Esophagus mucosa (tissue), 1 donor: ENCODE data around the gene LARGE1. TPM values are rescaled to one million over a fixed set of nuclear protein-coding genes. Genes with fewer than 3 reads are reported as not detected.
"Not testable (repeated sequence)": the region's sequence is repeated elsewhere in the genome, so short reads cannot be mapped to it uniquely, and the experiment has no call there.

Experiments
- ATAC-seq: fragments of 200-7000 bp; cut with Tn5 transposase; one replicate; pipeline ENCODE4 v1.9.1; 2020
- total RNA-seq: library from RNA; stranded (reverse); gene quantifications from one replicate; pipeline ENCODE4 v1.2.4, GENCODE V29; 2023
- donor health status: DM: yes; HTN: yes; CAD: no.

Gene LARGE1
- total RNA-seq, 1 donor from 2014 or later = 6.2 TPM

DNA sequence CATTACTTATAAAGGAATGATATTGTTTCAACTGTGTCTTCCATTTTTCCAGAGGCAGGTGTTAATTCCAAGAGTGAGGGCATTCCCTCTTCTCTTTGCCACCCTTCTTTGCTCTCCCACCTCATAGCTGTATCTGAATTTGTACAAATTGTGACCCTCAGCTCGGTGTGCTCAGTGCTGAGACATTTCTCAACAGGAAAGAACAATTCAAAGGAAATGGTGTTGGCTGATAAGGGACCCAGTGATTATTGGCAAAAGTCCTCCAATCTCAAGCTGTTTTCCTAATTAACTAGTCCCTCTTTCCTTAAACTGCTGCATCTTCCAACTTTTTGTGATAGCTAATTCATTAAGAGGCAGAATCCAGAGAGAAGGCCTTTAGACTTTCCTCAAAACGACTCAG, 453.2 kb downstream of the LARGE1 start:
- no peak for ATAC-seq

DNA sequence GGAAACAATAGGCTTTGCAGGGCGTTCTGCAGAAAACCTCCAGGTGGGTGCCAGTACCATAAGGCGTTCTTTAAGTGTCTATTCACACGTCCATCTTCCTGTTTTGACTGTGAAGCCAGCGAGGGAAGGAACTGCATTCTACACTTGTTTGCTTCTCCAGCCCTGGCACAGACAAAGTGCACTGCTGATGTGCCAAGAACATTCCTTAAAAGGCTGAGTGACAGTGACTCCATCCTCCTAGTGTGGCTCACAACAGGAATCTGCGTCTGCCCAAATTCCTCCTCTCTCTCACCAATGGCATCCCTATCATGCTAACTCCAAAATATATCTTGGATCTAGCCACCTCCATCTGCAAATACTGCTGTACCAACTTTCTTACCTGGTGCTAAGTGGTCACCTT, 454.7 kb downstream of the LARGE1 start:
- ATAC-seq = no peak

DNA sequence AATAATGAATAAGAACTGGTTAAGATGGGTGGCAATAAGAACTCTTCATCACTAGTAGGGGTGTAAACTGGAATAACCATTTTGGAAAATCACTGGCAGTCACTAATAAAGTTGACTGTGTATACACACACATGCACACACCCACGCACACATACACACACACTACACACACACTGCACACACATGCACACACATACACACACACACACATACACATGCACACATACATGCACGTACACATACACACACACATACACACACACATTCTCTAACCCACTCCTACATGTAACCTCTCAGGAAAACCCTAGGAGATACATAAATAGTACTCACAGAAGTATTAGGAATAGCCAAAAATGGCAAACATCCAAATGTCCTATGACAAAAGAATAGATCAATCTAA, 455.6 kb downstream of the LARGE1 start:
- ATAC-seq = no peak

GRCh38 chr22:33461698-33462434, 458.4 kb downstream of the LARGE1 start:
- ATAC-seq = no peak

DNA sequence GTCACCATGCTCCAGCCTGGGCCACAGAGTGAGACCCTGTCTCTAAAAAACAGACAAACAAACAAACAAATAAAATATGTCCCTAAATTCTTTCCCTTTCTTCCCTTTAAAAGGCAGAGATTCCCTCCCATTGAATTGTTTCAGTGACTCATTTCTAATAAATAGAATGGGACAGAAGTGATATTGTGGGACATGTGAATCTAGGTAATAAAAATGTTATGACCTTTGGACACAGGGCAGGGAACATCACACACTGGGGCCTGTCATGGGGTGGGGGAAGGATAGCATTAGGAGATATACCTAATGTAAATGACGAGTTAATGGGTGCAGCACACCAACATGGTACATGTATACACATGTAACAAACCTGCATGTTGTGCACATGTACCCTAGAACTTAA, 459.0 kb downstream of the LARGE1 start:
- not testable (repeated sequence) for ATAC-seq

- no peak for ATAC-seq
Observed at GRCh38 chr22:33459137-33459536, 461.1 kb downstream of the LARGE1 start.

DNA sequence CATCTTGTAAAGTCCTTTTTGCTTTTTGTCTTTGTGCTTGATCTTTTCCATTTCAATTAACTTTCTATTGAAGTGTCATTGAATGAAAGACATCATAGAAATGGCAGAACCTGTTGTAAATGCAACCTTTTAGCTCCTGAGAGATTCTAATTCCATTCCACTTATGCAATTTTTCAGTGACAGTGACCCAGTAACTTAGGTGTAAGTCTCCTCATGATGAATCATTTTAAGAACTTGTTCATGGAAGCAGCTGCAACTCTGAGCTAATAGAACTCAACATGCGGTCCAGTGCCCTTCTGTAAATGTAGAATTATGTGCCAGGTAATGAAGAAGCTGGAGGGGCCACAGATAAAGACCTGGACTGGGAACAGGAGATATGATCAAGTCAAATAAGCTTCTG, 463.8 kb downstream of the LARGE1 start:
- ATAC-seq = no peak

GRCh38 chr22:33455036-33455435, 465.2 kb downstream of the LARGE1 start:
- ATAC-seq = no peak

- no peak for ATAC-seq
Observed at GRCh38 chr22:33451866-33452469, 468.3 kb downstream of the LARGE1 start.

GRCh38 chr22:33450756-33451155, 469.5 kb downstream of the LARGE1 start:
- ATAC-seq = no peak

DNA sequence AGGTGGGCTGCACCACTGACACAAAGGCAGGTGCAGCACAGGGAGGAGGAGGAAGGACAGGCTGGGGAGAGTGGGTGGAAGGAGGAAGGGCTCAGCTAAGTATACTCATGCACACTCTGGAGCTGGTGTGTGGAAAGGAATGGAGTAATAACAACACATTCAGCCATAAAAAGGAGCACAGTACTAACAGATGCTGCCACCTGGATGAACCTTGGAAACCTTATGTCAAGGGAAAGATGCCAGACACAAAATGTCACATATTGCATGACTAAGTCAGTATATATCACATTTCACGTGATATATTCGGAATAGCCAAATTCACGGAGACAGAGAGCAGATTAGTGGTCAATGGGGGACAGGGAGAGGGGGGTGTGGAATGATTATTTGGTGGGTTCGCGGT, 472.5 kb downstream of the LARGE1 start:
- ATAC-seq = no peak

DNA sequence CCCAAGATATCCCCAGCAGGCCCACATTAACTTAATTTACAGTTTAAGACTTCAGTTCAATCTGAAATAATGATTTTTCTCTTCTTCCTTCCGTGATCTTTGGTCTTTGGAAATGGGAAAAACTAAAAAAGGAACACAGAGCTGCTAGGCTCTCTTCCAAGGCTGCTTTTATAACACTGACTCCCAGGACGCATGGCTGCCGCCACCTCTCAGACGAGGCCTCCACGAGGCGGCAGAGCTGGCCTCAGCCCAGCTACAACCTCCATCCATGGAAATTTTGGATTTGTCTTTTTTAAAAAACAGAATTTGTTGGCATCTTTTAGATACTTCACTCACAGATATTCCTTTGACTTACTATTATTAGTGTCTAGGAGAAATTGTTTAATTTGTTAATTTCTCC, 476.6 kb downstream of the LARGE1 start:
- no peak for ATAC-seq

DNA sequence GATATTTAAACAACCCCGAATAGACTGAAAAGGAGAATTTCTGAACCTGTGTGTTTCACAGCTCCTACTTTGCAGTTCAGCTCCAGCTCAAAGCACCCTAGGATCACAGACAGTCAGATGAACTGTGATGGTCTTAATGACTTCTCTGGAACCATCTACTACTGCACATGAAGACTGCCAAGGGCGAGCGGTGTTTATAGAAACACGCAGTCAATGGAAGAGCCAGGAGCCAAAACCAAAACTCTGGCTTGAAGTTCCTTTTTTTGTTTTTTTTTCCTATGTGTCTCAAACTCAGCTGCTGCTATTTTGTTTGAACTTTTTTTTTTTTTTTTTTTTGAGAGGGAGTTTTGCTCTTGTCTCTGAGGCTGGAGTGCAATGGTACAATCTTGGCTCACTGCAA, 479.5 kb downstream of the LARGE1 start:
- ATAC-seq = no peak

- ATAC-seq = peak; percentile 96
Observed at GRCh38 chr22:33438273-33438672, 482.0 kb downstream of the LARGE1 start.

GRCh38 chr22:33431300-33431699, 489.0 kb downstream of the LARGE1 start:
- ATAC-seq = no peak

GRCh38 chr22:33429281-33429680, 491.0 kb downstream of the LARGE1 start:
- ATAC-seq = no peak

GRCh38 chr22:33427461-33427860, 492.8 kb downstream of the LARGE1 start:
- ATAC-seq = no peak

- no peak for ATAC-seq
Observed at GRCh38 chr22:33426451-33426850, 493.8 kb downstream of the LARGE1 start.

- ATAC-seq = no peak
Observed at GRCh38 chr22:33421859-33422258, 498.4 kb downstream of the LARGE1 start.

DNA sequence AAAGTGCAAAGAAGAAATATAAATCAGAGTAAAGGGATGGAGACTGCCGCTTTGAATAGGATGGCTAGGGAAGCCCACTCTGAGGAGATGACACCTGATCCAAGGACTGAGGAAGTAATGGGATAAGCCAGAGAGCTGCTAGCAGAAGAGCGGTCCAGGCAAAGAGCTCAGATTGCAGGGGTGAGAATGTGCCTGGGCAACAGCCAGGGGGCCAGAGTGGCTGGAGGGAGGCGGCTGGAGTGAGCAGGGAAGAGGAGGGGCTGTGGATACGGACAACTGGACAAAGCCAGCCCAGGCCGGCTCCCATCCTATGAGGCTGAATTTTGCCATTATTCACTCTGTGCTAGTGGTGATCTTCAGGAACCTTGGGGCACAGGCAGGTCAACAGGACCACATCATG, 501.8 kb downstream of the LARGE1 start:
- no peak for ATAC-seq

GRCh38 chr22:33415401-33415800, 504.9 kb downstream of the LARGE1 start:
- no peak for ATAC-seq

DNA sequence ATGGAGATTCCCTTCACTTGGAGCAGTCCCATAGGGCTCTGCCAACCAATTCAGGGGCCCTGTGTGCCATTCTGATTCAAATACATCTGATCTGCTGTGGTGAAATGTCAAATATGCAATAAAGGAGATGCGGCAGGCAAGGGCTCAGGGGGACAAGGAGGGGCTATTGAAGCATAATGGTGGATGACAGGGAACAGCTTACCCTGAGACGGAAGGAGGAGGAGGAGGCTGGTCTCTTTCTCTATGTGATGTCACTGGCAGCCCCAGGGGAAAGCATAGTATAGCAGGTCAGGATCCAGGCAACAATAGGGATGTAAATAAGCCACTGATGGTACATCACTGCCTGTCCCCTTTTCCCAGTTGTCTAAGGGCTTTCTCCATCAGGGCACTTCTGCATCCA, 511.2 kb downstream of the LARGE1 start:
- no peak for ATAC-seq

GRCh38 chr22:33405194-33405593, 515.1 kb downstream of the LARGE1 start:
- ATAC-seq = peak; percentile 51

GRCh38 chr22:33404723-33405122, 515.6 kb downstream of the LARGE1 start:
- no peak for ATAC-seq

GRCh38 chr22:33402325-33402724, 518.0 kb downstream of the LARGE1 start:
- no peak for ATAC-seq
